ENCODE results near the gene INSYN2B.

INSYN2B gene

DNA sequence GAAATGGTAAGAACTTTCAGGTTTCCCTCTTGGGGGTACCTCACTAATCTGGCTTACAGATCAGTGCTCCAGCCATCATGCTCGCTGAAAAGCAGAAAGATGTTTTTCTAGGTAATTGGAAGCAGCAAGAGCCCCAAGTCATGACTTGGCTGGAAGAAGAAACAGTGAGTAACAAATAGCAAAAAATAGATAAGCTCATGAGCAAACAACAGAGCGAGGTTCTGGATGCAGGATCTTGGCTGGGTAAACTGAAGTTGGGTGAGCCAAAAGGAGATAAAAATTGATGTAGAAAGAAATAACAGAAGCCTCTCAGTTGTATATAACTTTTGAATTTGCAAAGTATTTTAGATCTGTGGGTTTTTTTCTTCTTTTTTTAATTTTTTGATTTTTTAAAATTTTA, 110.1 kb downstream of the INSYN2B start:
- H3K36me3 ChIP-seq (ENCODE audit: control insufficient read depth in 1 of 2, insufficient read depth in 2 of 2, low read length in 2 of 2): no peaks in the 10 kb centered on the region
- no peaks in the 10 kb centered on the region for H3K9me3 ChIP-seq (ENCODE audit: control insufficient read depth in 1 of 2, low read length in 2 of 2)
- no peaks in the 10 kb centered on the region for H3K27me3 ChIP-seq (ENCODE audit: low read depth, low read length)
- H3K4me3 ChIP-seq (ENCODE audit: low read depth in 1 of 2, low read length in 2 of 2): no peak overlapping the region
- H3K27ac ChIP-seq (ENCODE audit: low read length): no peak overlapping the region
- no peaks in the 10 kb centered on the region for H3K4me1 ChIP-seq (ENCODE audit: control insufficient read depth in 1 of 2, insufficient read depth in 2 of 2, low read length in 2 of 2)

DNA sequence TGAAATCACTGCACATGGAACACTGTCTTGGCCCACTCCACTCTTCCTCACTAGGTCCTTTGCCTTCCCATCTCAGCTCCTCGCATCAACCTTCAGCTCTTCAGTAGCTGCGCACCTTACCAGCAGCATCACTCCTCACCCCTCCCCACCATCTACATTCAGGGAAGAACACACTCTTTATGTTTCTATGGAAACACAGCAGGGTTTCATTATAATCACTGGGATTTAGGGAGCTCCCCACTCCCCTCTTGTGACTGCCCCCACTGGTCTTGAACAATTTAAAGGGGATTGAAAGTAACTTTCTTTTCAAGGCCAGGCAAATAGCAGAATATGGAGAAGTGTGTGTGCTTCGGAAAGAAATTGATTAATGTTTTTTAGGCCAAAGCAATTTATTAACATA, 111.2 kb downstream of the INSYN2B start:
- Histone ChIP-seq H3K36me3 (ENCODE audit: control insufficient read depth in 1 of 2, insufficient read depth in 2 of 2, low read length in 2 of 2) (no peaks in the 10 kb centered on the region), H3K27ac (ENCODE audit: low read length) (no peak overlapping the region), H3K27me3 (ENCODE audit: low read depth, low read length) (no peaks in the 10 kb centered on the region), H3K9me3 (ENCODE audit: control insufficient read depth in 1 of 2, low read length in 2 of 2) (no peaks in the 10 kb centered on the region), H3K4me1 (ENCODE audit: control insufficient read depth in 1 of 2, insufficient read depth in 2 of 2, low read length in 2 of 2) (no peaks in the 10 kb centered on the region), H3K4me3 (ENCODE audit: low read depth in 1 of 2, low read length in 2 of 2) (no peak overlapping the region)

DNA sequence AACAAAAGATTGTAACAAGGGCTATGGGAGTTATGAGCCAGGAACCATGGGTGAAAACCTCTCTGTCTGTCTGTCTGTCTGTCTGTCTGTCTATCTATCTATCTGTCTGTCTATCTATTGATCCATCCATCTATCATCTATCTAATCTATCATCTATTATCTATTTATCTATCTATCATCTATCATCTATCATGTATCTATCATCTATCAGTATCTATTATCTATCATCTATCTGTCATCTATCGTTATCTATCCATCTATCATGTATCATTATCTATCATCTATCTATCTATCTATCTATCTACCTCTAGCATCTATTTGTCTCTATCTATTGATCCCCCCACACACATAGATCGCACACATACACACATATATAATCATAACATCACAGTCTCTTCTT, 112.9 kb downstream of the INSYN2B start:
- Histone ChIP-seq H3K9me3 (ENCODE audit: control insufficient read depth in 1 of 2, low read length in 2 of 2) (no peaks in the 10 kb centered on the region), H3K36me3 (ENCODE audit: control insufficient read depth in 1 of 2, insufficient read depth in 2 of 2, low read length in 2 of 2) (no peaks in the 10 kb centered on the region), H3K4me1 (ENCODE audit: control insufficient read depth in 1 of 2, insufficient read depth in 2 of 2, low read length in 2 of 2) (no peaks in the 10 kb centered on the region), H3K4me3 (ENCODE audit: low read depth in 1 of 2, low read length in 2 of 2) (no peak overlapping the region), H3K27ac (ENCODE audit: low read length) (no peak overlapping the region), H3K27me3 (ENCODE audit: low read depth, low read length) (no peaks in the 10 kb centered on the region)

- no peaks in the 10 kb centered on the region for H3K4me1 ChIP-seq (ENCODE audit: control insufficient read depth in 1 of 2, insufficient read depth in 2 of 2, low read length in 2 of 2)
- H3K9me3 ChIP-seq (ENCODE audit: control insufficient read depth in 1 of 2, low read length in 2 of 2): no peaks in the 10 kb centered on the region
- no peak overlapping the region for H3K27ac ChIP-seq (ENCODE audit: low read length)
- no peak overlapping the region for H3K4me3 ChIP-seq (ENCODE audit: low read depth in 1 of 2, low read length in 2 of 2)
- no peaks in the 10 kb centered on the region for H3K27me3 ChIP-seq (ENCODE audit: low read depth, low read length)
- no peaks in the 10 kb centered on the region for H3K36me3 ChIP-seq (ENCODE audit: control insufficient read depth in 1 of 2, insufficient read depth in 2 of 2, low read length in 2 of 2)
Measured at GRCh38 chr5:169864483-169864882, 115.8 kb downstream of the INSYN2B start.

- Histone ChIP-seq H3K27ac (ENCODE audit: low read length) (no peak overlapping the region), H3K27me3 (ENCODE audit: low read depth, low read length) (no peaks in the 10 kb centered on the region), H3K9me3 (ENCODE audit: control insufficient read depth in 1 of 2, low read length in 2 of 2) (no peaks in the 10 kb centered on the region), H3K4me1 (ENCODE audit: control insufficient read depth in 1 of 2, insufficient read depth in 2 of 2, low read length in 2 of 2) (no peaks in the 10 kb centered on the region), H3K36me3 (ENCODE audit: control insufficient read depth in 1 of 2, insufficient read depth in 2 of 2, low read length in 2 of 2) (no peaks in the 10 kb centered on the region), H3K4me3 (ENCODE audit: low read depth in 1 of 2, low read length in 2 of 2) (no peak overlapping the region)
Measured at GRCh38 chr5:169862391-169862811, 117.9 kb downstream of the INSYN2B start.

DNA sequence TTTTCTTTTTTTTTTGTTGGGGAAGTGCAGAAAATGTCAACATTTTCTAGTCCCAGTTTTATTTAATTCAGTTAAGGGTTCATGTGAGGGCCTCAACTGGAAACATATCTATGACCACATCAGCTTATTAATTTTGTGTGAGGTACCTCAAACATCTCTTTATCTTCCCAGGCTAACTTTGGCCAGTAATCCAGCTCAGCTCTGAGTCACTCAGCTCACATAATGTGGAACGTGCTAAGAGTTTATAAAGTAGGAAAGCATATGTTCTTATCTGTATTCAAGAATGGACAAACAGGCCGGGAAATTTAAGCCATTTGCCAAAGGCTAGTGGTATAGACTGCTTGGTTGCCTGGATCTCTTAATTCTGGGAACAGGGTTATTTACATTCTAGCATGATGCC, 118.4 kb downstream of the INSYN2B start:
- Histone ChIP-seq H3K27me3 (ENCODE audit: low read depth, low read length) (no peaks in the 10 kb centered on the region), H3K4me3 (ENCODE audit: low read depth in 1 of 2, low read length in 2 of 2) (no peak overlapping the region), H3K36me3 (ENCODE audit: control insufficient read depth in 1 of 2, insufficient read depth in 2 of 2, low read length in 2 of 2) (no peaks in the 10 kb centered on the region), H3K27ac (ENCODE audit: low read length) (no peak overlapping the region), H3K4me1 (ENCODE audit: control insufficient read depth in 1 of 2, insufficient read depth in 2 of 2, low read length in 2 of 2) (no peaks in the 10 kb centered on the region), H3K9me3 (ENCODE audit: control insufficient read depth in 1 of 2, low read length in 2 of 2) (no peaks in the 10 kb centered on the region)

- no peaks in the 10 kb centered on the region for H3K4me1 ChIP-seq (ENCODE audit: control insufficient read depth in 1 of 2, insufficient read depth in 2 of 2, low read length in 2 of 2)
- H3K4me3 ChIP-seq (ENCODE audit: low read depth in 1 of 2, low read length in 2 of 2): no peak overlapping the region
- H3K27ac ChIP-seq (ENCODE audit: low read length): no peak overlapping the region
- no peaks in the 10 kb centered on the region for H3K27me3 ChIP-seq (ENCODE audit: low read depth, low read length)
- H3K36me3 ChIP-seq (ENCODE audit: control insufficient read depth in 1 of 2, insufficient read depth in 2 of 2, low read length in 2 of 2): no peaks in the 10 kb centered on the region
- no peaks in the 10 kb centered on the region for H3K9me3 ChIP-seq (ENCODE audit: control insufficient read depth in 1 of 2, low read length in 2 of 2)
Measured at GRCh38 chr5:169861433-169861832, 118.9 kb downstream of the INSYN2B start.

DNA sequence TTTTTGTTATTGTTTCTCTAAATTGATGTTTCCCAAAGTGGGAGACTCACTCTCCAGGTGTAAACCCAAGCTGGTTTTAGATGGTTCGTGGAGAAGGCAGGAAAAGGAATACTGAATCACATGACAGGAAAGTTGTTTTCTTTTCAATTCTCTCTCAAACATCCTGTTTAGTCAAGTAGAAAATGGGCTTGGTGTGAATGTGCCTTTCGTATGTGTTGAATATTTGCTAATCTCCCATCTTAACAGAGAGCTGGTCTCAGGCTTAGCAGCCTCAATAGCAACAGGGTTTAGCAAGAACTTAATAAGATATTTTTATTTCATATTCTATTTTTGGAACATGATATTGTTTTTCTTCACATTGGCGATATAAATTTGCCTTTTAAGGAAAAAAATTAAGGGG, 119.7 kb downstream of the INSYN2B start:
- H3K27me3 ChIP-seq (ENCODE audit: low read depth, low read length): no peaks in the 10 kb centered on the region
- H3K4me1 ChIP-seq (ENCODE audit: control insufficient read depth in 1 of 2, insufficient read depth in 2 of 2, low read length in 2 of 2): no peaks in the 10 kb centered on the region
- H3K9me3 ChIP-seq (ENCODE audit: control insufficient read depth in 1 of 2, low read length in 2 of 2): no peaks in the 10 kb centered on the region
- H3K27ac ChIP-seq (ENCODE audit: low read length): no peak overlapping the region
- no peak overlapping the region for H3K4me3 ChIP-seq (ENCODE audit: low read depth in 1 of 2, low read length in 2 of 2)
- H3K36me3 ChIP-seq (ENCODE audit: control insufficient read depth in 1 of 2, insufficient read depth in 2 of 2, low read length in 2 of 2): no peaks in the 10 kb centered on the region

GRCh38 chr5:169856571-169856970, 123.7 kb downstream of the INSYN2B start:
- Histone ChIP-seq H3K4me3 (ENCODE audit: low read depth in 1 of 2, low read length in 2 of 2) (no peak overlapping the region), H3K36me3 (ENCODE audit: control insufficient read depth in 1 of 2, insufficient read depth in 2 of 2, low read length in 2 of 2) (no peaks in the 10 kb centered on the region), H3K4me1 (ENCODE audit: control insufficient read depth in 1 of 2, insufficient read depth in 2 of 2, low read length in 2 of 2) (no peaks in the 10 kb centered on the region), H3K27me3 (ENCODE audit: low read depth, low read length) (no peaks in the 10 kb centered on the region), H3K9me3 (ENCODE audit: control insufficient read depth in 1 of 2, low read length in 2 of 2) (peaks cover 0 to 9% of the 10 kb centered on the region in 2 donors), H3K27ac (ENCODE audit: low read length) (no peak overlapping the region)

- Histone ChIP-seq H3K9me3 (ENCODE audit: control insufficient read depth in 1 of 2, low read length in 2 of 2) (peaks cover 0 to 26% of the 10 kb centered on the region in 2 donors), H3K36me3 (ENCODE audit: control insufficient read depth in 1 of 2, insufficient read depth in 2 of 2, low read length in 2 of 2) (no peaks in the 10 kb centered on the region), H3K4me1 (ENCODE audit: control insufficient read depth in 1 of 2, insufficient read depth in 2 of 2, low read length in 2 of 2) (no peaks in the 10 kb centered on the region), H3K27me3 (ENCODE audit: low read depth, low read length) (no peaks in the 10 kb centered on the region), H3K27ac (ENCODE audit: low read length) (no peak overlapping the region), H3K4me3 (ENCODE audit: low read depth in 1 of 2, low read length in 2 of 2) (no peak overlapping the region)
Measured at GRCh38 chr5:169851321-169851850, 128.9 kb downstream of the INSYN2B start.

GRCh38 chr5:169850409-169850808, 129.9 kb downstream of the INSYN2B start:
- Histone ChIP-seq H3K4me1 (ENCODE audit: control insufficient read depth in 1 of 2, insufficient read depth in 2 of 2, low read length in 2 of 2) (no peaks in the 10 kb centered on the region), H3K9me3 (ENCODE audit: control insufficient read depth in 1 of 2, low read length in 2 of 2) (peaks cover 0 to 26% of the 10 kb centered on the region in 2 donors), H3K27ac (ENCODE audit: low read length) (no peak overlapping the region), H3K27me3 (ENCODE audit: low read depth, low read length) (no peaks in the 10 kb centered on the region), H3K36me3 (ENCODE audit: control insufficient read depth in 1 of 2, insufficient read depth in 2 of 2, low read length in 2 of 2) (no peaks in the 10 kb centered on the region), H3K4me3 (ENCODE audit: low read depth in 1 of 2, low read length in 2 of 2) (no peak overlapping the region)

DNA sequence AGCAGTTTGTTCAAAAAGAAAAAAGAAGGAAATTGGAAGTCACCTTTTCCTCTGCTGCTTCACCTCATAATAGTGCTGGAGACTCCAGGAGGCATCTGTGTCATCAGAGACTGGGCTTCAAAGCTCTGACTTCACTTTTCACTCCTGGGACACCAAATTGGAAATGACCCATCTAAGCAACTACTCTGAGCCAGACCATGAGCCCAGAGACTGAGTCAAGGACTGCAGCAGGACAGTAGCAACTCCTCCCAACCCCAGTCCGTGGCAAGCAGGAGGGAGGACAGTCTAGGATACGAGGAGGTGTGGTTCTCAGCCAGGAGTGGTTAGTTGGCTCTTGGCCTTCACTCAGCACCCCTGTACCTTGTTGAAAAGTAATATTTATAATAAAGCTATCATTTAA, 131.5 kb downstream of the INSYN2B start:
- no peak overlapping the region for H3K4me3 ChIP-seq (ENCODE audit: low read depth in 1 of 2, low read length in 2 of 2)
- no peak overlapping the region for H3K27ac ChIP-seq (ENCODE audit: low read length)
- peaks cover 0 to 26% of the 10 kb centered on the region in 2 donors for H3K9me3 ChIP-seq (ENCODE audit: control insufficient read depth in 1 of 2, low read length in 2 of 2)
- no peaks in the 10 kb centered on the region for H3K4me1 ChIP-seq (ENCODE audit: control insufficient read depth in 1 of 2, insufficient read depth in 2 of 2, low read length in 2 of 2)
- H3K36me3 ChIP-seq (ENCODE audit: control insufficient read depth in 1 of 2, insufficient read depth in 2 of 2, low read length in 2 of 2): no peaks in the 10 kb centered on the region
- no peaks in the 10 kb centered on the region for H3K27me3 ChIP-seq (ENCODE audit: low read depth, low read length)
